Tibial nerve (tissue), 4 donors: Measurements from ENCODE around the gene RUNX2. TPM values are rescaled to one million over a fixed set of nuclear protein-coding genes. Genes with fewer than 3 reads are reported as not detected.
A peak's percentile ranks its signal among the peaks of the same experiment; 100 is the strongest.

ENCODE experiments used
- DNase-seq, 2 donors: peaks; one replicate each; pipeline ENCODE4 v3.0.0-alpha.2; 2019; ENCODE audit warnings: low spot score in 2 of 2
- H3K27ac ChIP-seq, 4 donors: fragments of 200-600 bp; sonication (generic) in 3 of 4; one replicate each; pipeline ENCODE4 v1.5.1; 2017 to 2019; ENCODE audit warnings: mild to moderate bottlenecking in 1 of 4
- H3K27me3 ChIP-seq, 2 donors: fragments of 200-600 bp; sonication (generic) in 1 of 2; one replicate each; pipeline versions ENCODE4 v1.5.1 to v1.6.0; 2017 to 2019
- H3K36me3 ChIP-seq, 3 donors: fragments of 200-600 bp; sonication (generic); one replicate each; pipeline ENCODE4 v1.5.1; 2018 to 2019
- H3K4me1 ChIP-seq, 4 donors: fragments of 200-600 bp; sonication (generic) in 3 of 4; one replicate each; pipeline ENCODE4 v1.5.1; 2017 to 2019
- H3K4me3 ChIP-seq, 4 donors: fragments of 200-600 bp; sonication (generic) in 3 of 4; one replicate each; pipeline ENCODE4 v1.5.1; 2017 to 2019; ENCODE audit warnings: mild to moderate bottlenecking in 1 of 4, moderate library complexity in 1 of 4
- H3K9me3 ChIP-seq, 4 donors: fragments of 200-600 bp; sonication (generic) in 3 of 4; one replicate each; pipeline ENCODE4 v1.5.1; 2017 to 2019
- CTCF ChIP-seq, 5 experiments: fragments of 200-600 bp in 3 of 5; fragments of 450-650 bp in 2 of 5; sonication (generic) in 3 of 5; IDR thresholded peaks; one replicate each; pipeline ENCODE4 v1.5.1; 2016 to 2019; ENCODE audit warnings: antibody characterized with exemption in 5 of 5, mild to moderate bottlenecking in 3 of 5, moderate library complexity in 2 of 5
- EP300 ChIP-seq, 2 donors: sonication (generic); formaldehyde crosslinking; IDR thresholded peaks; one replicate each; pipeline ENCODE4 v1.6.1; 2017; ENCODE audit warnings: antibody characterized with exemption in 2 of 2, mild to moderate bottlenecking in 1 of 2
- POLR2A ChIP-seq, 2 donors: fragments of 450-650 bp; IDR thresholded peaks; one replicate each; pipeline ENCODE4 v1.6.1; 2017; ENCODE audit warnings: antibody characterized with exemption in 2 of 2, mild to moderate bottlenecking in 2 of 2, moderate library complexity in 2 of 2
- WGBS, 2 donors: methylation state at CpG; one replicate each; pipeline ENCODE4 v1.1.5; 2018; 5-methylcytosine and 5-hydroxymethylcytosine counted together
- total RNA-seq, 4 donors: library from RNA; depleted of rRNA; stranded (reverse); fragments of >200 nt; gene quantifications; one replicate each; pipeline ENCODE4 v1.1.0, GENCODE V29; 2016

Gene RUNX2
- total RNA-seq, 4 donors from 2014 or later: 6.3 to 12.3 (median 7.8) TPM

- WGBS, 2 donors: 78 to 86% methylated on average over 4 of the region's 4 CpGs
These were observed 207.8 kb downstream of the RUNX2 start for GRCh38 chr6:45535933-45536332.

GRCh38 chr6:45537539-45537938, 209.4 kb downstream of the RUNX2 start:
- H3K36me3 ChIP-seq: no peaks in the 10 kb centered on the region
- DNase-seq: no peak
- no peaks in the 10 kb centered on the region for H3K27me3 ChIP-seq
- H3K27ac ChIP-seq: peak overlapping the region in 2 of 4 donors; percentile 38 to 82
- no peak overlapping the region for H3K4me3 ChIP-seq
- no peak for TF ChIP-seq CTCF (IDR thresholded peaks at IDR 0.05)
- TF ChIP-seq EP300 (IDR thresholded peaks at IDR 0.05): no peak
- no peak for TF ChIP-seq POLR2A (IDR thresholded peaks at IDR 0.05)
- no peaks in the 10 kb centered on the region for H3K9me3 ChIP-seq
- 79 to 83% methylated on average over 6 of the region's 6 CpGs for WGBS, 2 donors
- H3K4me1 ChIP-seq: peaks cover 0 to 25% (median 7%) of the 10 kb centered on the region in 4 donors

More at GRCh38 chr6:45535933-45536332, 207.8 kb downstream of the RUNX2 start:
- Histone ChIP-seq H3K27ac (no peak overlapping the region), H3K4me1 (peaks cover 0 to 28% (median 11%) of the 10 kb centered on the region in 4 donors), H3K36me3 (no peaks in the 10 kb centered on the region), H3K27me3 (no peaks in the 10 kb centered on the region), H3K9me3 (no peaks in the 10 kb centered on the region), H3K4me3 (no peak overlapping the region)
- no peak for DNase-seq
- TF ChIP-seq EP300 (IDR thresholded peaks at IDR 0.05): no peak
- TF ChIP-seq CTCF (IDR thresholded peaks at IDR 0.05): no peak
- TF ChIP-seq POLR2A (IDR thresholded peaks at IDR 0.05): no peak

GRCh38 chr6:45538641-45539547, 210.8 kb downstream of the RUNX2 start:
- Histone ChIP-seq H3K27ac (peak overlapping the region; percentile 12 to 82 (median 70)), H3K4me1 (peaks cover 0 to 23% (median 6%) of the 10 kb centered on the region in 4 donors), H3K9me3 (no peaks in the 10 kb centered on the region), H3K27me3 (no peaks in the 10 kb centered on the region), H3K4me3 (no peak overlapping the region), H3K36me3 (no peaks in the 10 kb centered on the region)
- TF ChIP-seq EP300 (IDR thresholded peaks at IDR 0.05): peak in 1 of 2 donors; percentile 84
- TF ChIP-seq CTCF (IDR thresholded peaks at IDR 0.05): no peak
- TF ChIP-seq POLR2A (IDR thresholded peaks at IDR 0.05): peak in 1 of 2 donors; percentile 32
- 37 to 38% methylated on average over 8 of the region's 8 CpGs for WGBS, 2 donors
- DNase-seq: peak; percentile 76 to 79

- H3K4me3 ChIP-seq: no peak overlapping the region
- TF ChIP-seq POLR2A (IDR thresholded peaks at IDR 0.05) (no peak), EP300 (IDR thresholded peaks at IDR 0.05) (no peak), CTCF (IDR thresholded peaks at IDR 0.05) (no peak)
- no peak for DNase-seq
- WGBS, 2 donors: 78 to 80% methylated on average over 6 of the region's 6 CpGs
- H3K9me3 ChIP-seq: no peaks in the 10 kb centered on the region
- H3K36me3 ChIP-seq: no peaks in the 10 kb centered on the region
- H3K4me1 ChIP-seq: peaks cover 0 to 23% (median 6%) of the 10 kb centered on the region in 4 donors
- no peaks in the 10 kb centered on the region for H3K27me3 ChIP-seq
- H3K27ac ChIP-seq: peak overlapping the region in 1 of 4 donors; percentile 53
These were observed 212.3 kb downstream of the RUNX2 start for GRCh38 chr6:45540375-45540920.

GRCh38 chr6:45541934-45542333, 213.8 kb downstream of the RUNX2 start:
- H3K36me3 ChIP-seq: peaks cover 0 to 5% (median 0%) of the 10 kb centered on the region in 3 donors
- H3K27ac ChIP-seq: no peak overlapping the region
- H3K4me1 ChIP-seq: peaks cover 0 to 23% (median 6%) of the 10 kb centered on the region in 4 donors
- DNase-seq: no peak
- H3K27me3 ChIP-seq: no peaks in the 10 kb centered on the region
- no peak overlapping the region for H3K4me3 ChIP-seq
- WGBS, 2 donors: 61 to 77% methylated on average over 3 of the region's 3 CpGs
- TF ChIP-seq CTCF (IDR thresholded peaks at IDR 0.05) (no peak), POLR2A (IDR thresholded peaks at IDR 0.05) (no peak), EP300 (IDR thresholded peaks at IDR 0.05) (no peak)
- H3K9me3 ChIP-seq: no peaks in the 10 kb centered on the region
